PC-9 (cell line): ENCODE data around the gene COPS2. TPM values are rescaled to one million over a fixed set of nuclear protein-coding genes. Genes with fewer than 3 reads are reported as not detected.

Experiments used
- BruUV-seq: library from RNA; stranded (reverse); fragments of 400-500 nt; replicated peaks from 2 replicates; lab custom pipeline; 2021; lab: Mats Ljungman, UMichigan
- CTCF ChIA-PET: fragments of 300-600 bp; sonication (Branson Sonifier 250); formaldehyde crosslinking; loops from one replicate; lab custom pipeline; 2022; ENCODE audit warnings: antibody characterized with exemption; lab: Charles Lee
- POLR2A ChIA-PET: fragments of 300-600 bp; sonication (Branson Sonifier 250); formaldehyde crosslinking; loops from one replicate; lab custom pipeline; 2022; ENCODE audit warnings: antibody characterized with exemption; ENCODE audit not compliant: unreplicated experiment; lab: Charles Lee
- DNase-seq, 2 experiments: peaks; one replicate each; pipeline versions ENCODE4 v3.0.0 to v3.0.0-alpha.2; 2015 to 2022; ENCODE audit warnings: mixed read lengths in 1 of 2
- H2AFZ ChIP-seq: fragments of 200-600 bp; sonication (generic); 2 replicates; pipeline ENCODE4 v1.8.1; 2017; ENCODE audit warnings: antibody characterized with exemption
- H3F3A ChIP-seq: fragments of 200-600 bp; sonication (generic); 2 replicates; pipeline ENCODE4 v1.8.1; 2017; ENCODE audit warnings: antibody characterized with exemption, mild to moderate bottlenecking, low read depth; ENCODE audit not compliant: insufficient read depth
- H3K27ac ChIP-seq: fragments of 200-600 bp; sonication (generic); 2 replicates; pipeline ENCODE4 v1.6.1; 2016; ENCODE audit warnings: mixed run types
- H3K27me3 ChIP-seq: fragments of 200-600 bp; sonication (generic); 2 replicates; pipeline ENCODE4 v1.6.1; 2016; ENCODE audit warnings: low read depth, mixed run types; ENCODE audit not compliant: insufficient read depth
- H3K36me3 ChIP-seq: fragments of 200-600 bp; sonication (generic); 2 replicates; pipeline ENCODE4 v1.6.1; 2016; ENCODE audit warnings: low read depth, mixed run types
- H3K4me1 ChIP-seq: fragments of 200-600 bp; sonication (generic); replicated peaks from 2 replicates; pipeline ENCODE4 v1.6.1; 2016; ENCODE audit warnings: mixed run types; ENCODE audit not compliant: insufficient read depth
- H3K4me2 ChIP-seq: fragments of 200-600 bp; sonication (generic); 2 replicates; pipeline ENCODE4 v1.6.1; 2017; ENCODE audit warnings: mixed run types
- H3K4me3 ChIP-seq: fragments of 200-600 bp; sonication (generic); 2 replicates; pipeline ENCODE4 v1.6.1; 2016; ENCODE audit warnings: mixed run types
- H3K79me2 ChIP-seq: fragments of 200-600 bp; sonication (generic); 2 replicates; pipeline ENCODE4 v1.6.1; 2017; ENCODE audit warnings: low read depth, mixed run types
- H3K9me2 ChIP-seq: fragments of 200-600 bp; sonication (generic); 2 replicates; pipeline ENCODE4 v1.8.1; 2017; ENCODE audit warnings: mild to moderate bottlenecking; ENCODE audit not compliant: insufficient read depth
- H3K9me3 ChIP-seq: fragments of 200-600 bp; sonication (generic); 2 replicates; pipeline ENCODE4 v1.8.1; 2016; ENCODE audit warnings: low read depth; ENCODE audit not compliant: insufficient read depth
- H4K20me1 ChIP-seq: fragments of 200-600 bp; sonication (generic); 2 replicates; pipeline ENCODE4 v1.8.1; 2017; ENCODE audit not compliant: insufficient read depth
- EZH2 ChIP-seq: fragments of 200-600 bp; sonication (generic); IDR thresholded peaks from 2 replicates; pipeline ENCODE4 v1.8.0; 2017; ENCODE audit warnings: antibody characterized with exemption, low read depth
- intact Hi-C: fragments of 100-400 bp; cut with micrococcal nuclease; formaldehyde crosslinking; loops from one replicate; pipeline ENCODE4 v1.10.0; 2022; ENCODE audit not compliant: unreplicated experiment
- total RNA-seq: library from RNA; stranded (reverse); gene quantifications from 2 replicates; pipeline ENCODE4 v1.2.3, GENCODE V29; 2021
- TF ChIP-seq, protein P1 (sequence below): fragments of 200-600 bp; sonication (generic); conservative IDR thresholded peaks from 2 replicates; pipeline ENCODE4 v1.6.1; 2017; ENCODE audit warnings: mixed run types, antibody characterized with exemption, mild to moderate bottlenecking, moderate library complexity

The COPS2 gene
- total RNA-seq, 1 experiment from 2014 or later, result 71.8 TPM

DNA sequence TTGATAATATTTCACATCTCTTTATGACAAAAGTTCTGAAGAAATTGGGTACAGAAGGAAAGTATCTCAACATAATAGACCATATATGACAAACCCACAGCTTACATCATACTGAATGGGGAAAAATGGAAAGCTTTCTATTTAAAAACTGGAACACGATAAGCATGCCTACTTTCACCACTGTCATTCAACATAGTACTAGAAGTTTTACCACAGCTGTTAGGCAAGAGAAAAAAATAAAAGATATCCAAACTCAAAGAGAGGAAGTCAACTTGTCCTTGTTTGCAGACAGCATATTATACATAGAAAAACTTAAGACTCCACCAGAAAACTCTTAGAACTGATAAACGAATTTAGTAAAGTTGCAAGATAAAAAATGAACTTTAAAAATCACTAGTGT is 40.3 kb downstream of the COPS2 start:
- H3K4me1 ChIP-seq, result no peaks in the 10 kb centered on the region
- H3F3A ChIP-seq, result no peaks in the 10 kb centered on the region
- CTCF ChIA-PET, result no interaction called here
- H3K4me3 ChIP-seq, result no peak overlapping the region
- H3K27me3 ChIP-seq, result no peaks in the 10 kb centered on the region
- no peak overlapping the region for H3K4me2 ChIP-seq
- POLR2A ChIA-PET, result no interaction called here
- no peak for DNase-seq
- no peaks in the 10 kb centered on the region for H3K9me2 ChIP-seq
- intact Hi-C loops, result no loop called here
- no peaks in the 10 kb centered on the region for H3K9me3 ChIP-seq
- no peak overlapping the region for H2AFZ ChIP-seq
- no peak overlapping the region for H3K27ac ChIP-seq
- H3K79me2 ChIP-seq, result no peaks in the 10 kb centered on the region
- H4K20me1 ChIP-seq, result 0 out of 2 replicates have a peak, but pooled peaks cover 4% of the 10 kb centered on the region
- TF ChIP-seq, protein P1, sequence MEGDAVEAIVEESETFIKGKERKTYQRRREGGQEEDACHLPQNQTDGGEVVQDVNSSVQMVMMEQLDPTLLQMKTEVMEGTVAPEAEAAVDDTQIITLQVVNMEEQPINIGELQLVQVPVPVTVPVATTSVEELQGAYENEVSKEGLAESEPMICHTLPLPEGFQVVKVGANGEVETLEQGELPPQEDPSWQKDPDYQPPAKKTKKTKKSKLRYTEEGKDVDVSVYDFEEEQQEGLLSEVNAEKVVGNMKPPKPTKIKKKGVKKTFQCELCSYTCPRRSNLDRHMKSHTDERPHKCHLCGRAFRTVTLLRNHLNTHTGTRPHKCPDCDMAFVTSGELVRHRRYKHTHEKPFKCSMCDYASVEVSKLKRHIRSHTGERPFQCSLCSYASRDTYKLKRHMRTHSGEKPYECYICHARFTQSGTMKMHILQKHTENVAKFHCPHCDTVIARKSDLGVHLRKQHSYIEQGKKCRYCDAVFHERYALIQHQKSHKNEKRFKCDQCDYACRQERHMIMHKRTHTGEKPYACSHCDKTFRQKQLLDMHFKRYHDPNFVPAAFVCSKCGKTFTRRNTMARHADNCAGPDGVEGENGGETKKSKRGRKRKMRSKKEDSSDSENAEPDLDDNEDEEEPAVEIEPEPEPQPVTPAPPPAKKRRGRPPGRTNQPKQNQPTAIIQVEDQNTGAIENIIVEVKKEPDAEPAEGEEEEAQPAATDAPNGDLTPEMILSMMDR, result no peak
- TF ChIP-seq EZH2, result no peak
- no TSS peak for BruUV-seq
- H3K36me3 ChIP-seq, result peaks cover 5% of the 10 kb centered on the region

DNA sequence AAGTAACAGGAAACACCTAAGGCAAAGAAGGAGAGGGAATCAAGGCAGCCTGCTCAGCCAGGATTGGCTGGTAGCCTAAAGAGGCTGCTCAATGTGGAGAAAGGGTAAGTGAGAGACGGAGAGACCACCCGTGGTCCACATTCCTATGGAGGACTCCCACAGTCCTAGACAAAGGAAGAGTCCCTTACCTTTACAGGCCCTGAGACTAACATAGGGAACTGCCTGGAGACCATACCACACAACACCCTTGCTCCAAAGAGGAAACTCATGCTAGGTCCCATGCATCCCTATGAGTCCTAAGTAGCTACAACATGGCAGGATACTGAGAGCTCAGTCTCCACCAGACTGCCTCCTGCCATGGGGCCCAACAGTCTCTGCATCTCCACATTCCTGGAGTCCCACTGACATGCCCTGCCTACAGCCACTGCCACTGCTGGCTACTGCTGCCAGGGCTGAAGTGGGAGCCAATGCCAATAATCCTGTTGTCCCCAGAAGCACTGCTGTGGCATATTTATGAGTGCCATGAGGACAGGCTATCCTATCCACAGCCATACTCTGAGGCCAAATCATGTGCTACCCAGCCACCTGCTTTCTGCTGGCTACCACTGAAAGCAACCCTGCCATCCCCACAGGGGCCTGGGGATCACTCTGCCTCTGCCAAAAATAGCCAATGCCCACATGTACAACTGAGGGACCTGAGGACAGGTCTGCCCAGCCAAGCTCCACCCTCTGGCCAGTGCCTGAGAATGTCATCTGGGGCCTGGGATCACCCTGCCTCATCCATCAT is 45.0 kb downstream of the COPS2 start:
- Histone ChIP-seq H3K4me3 (no peak overlapping the region), H3K27ac (no peak overlapping the region)
- intact Hi-C loops, result no loop called here

DNA sequence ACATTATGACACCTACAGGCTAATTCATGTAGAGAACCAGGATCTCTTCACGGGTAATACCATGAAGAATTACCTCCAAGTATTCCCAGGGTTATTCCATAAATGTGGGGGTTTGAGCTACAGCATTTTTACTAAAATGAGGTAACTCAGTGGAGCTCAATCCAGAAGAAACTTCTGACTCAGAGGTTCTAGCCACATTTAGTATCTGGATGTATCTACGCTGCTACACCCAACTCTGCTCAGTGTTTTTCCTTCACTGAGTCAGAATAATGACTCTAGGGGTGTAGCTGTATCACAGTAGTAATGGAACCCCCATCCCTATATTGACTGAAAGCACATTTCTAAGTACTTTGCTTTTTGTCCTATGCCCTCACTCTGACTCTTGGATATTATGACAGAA is 52.4 kb downstream of the COPS2 start:
- Histone ChIP-seq H3K9me2 (no peaks in the 10 kb centered on the region), H3K4me1 (no peaks in the 10 kb centered on the region), H3K4me2 (no peak overlapping the region), H3K4me3 (no peak overlapping the region), H3F3A (no peaks in the 10 kb centered on the region), H3K27me3 (no peaks in the 10 kb centered on the region), H2AFZ (no peak overlapping the region), H3K9me3 (no peaks in the 10 kb centered on the region), H4K20me1 (no peaks in the 10 kb centered on the region), H3K36me3 (no peaks in the 10 kb centered on the region), H3K79me2 (no peaks in the 10 kb centered on the region), H3K27ac (no peak overlapping the region)
- no peak for DNase-seq
- no peak for TF ChIP-seq EZH2
- TF ChIP-seq, protein P1, result no peak
- ChIA-PET POLR2A (no interaction called here), CTCF (no interaction called here)
- intact Hi-C loops, result no loop called here
- no TSS peak for BruUV-seq

More for the DNA sequence above, 45.0 kb downstream of the COPS2 start:
- ChIA-PET POLR2A (no interaction called here), CTCF (interaction anchor here (0.6 kb wide), 1 partner anchor 65 kb away, joined by 3 read pairs; no protein-coding TSS in a partner anchor)
- no peaks in the 10 kb centered on the region for H3F3A ChIP-seq
- H3K79me2 ChIP-seq, result no peaks in the 10 kb centered on the region
- no peaks in the 10 kb centered on the region for H4K20me1 ChIP-seq
- no peaks in the 10 kb centered on the region for H3K9me3 ChIP-seq
- H3K36me3 ChIP-seq, result peaks cover 5% of the 10 kb centered on the region
- no peak overlapping the region for H2AFZ ChIP-seq
- no peaks in the 10 kb centered on the region for H3K27me3 ChIP-seq
- TF ChIP-seq, protein P1, result no peak
- no peak for TF ChIP-seq EZH2
- H3K9me2 ChIP-seq, result no peaks in the 10 kb centered on the region
- BruUV-seq, result no TSS peak
- no peaks in the 10 kb centered on the region for H3K4me1 ChIP-seq
- H3K4me2 ChIP-seq, result no peak overlapping the region
- DNase-seq, result no peak
